ENCODE results near the gene DEF6. TPM values are rescaled to one million over a fixed set of nuclear protein-coding genes. Genes with fewer than 3 reads are reported as not detected.

The DEF6 gene
- total RNA-seq, 2 donors from 2014 or later: 6.3 to 6.8 TPM

GRCh38 chr6:35275744-35276260 is 21.8 kb upstream of the DEF6 start:
- Histone ChIP-seq H3K27ac (ENCODE audit: low read depth, low read length) (no peak overlapping the region), H3K4me1 (ENCODE audit: control insufficient read depth, insufficient read depth, low read length) (no peaks in the 10 kb centered on the region), H3K27me3 (ENCODE audit: control insufficient read depth, insufficient read depth, low read length, poor library complexity, severe bottlenecking) (no peaks in the 10 kb centered on the region), H3K4me3 (ENCODE audit: low read length) (no peak overlapping the region), H3K36me3 (ENCODE audit: control insufficient read depth, insufficient read depth, low read length) (no peaks in the 10 kb centered on the region), H3K9me3 (ENCODE audit: control insufficient read depth, low read length) (no peaks in the 10 kb centered on the region), H3K9ac (ENCODE audit: extremely low read depth, low read length, poor library complexity, severe bottlenecking) (no peak overlapping the region)
- Mint-ChIP-seq H3K4me3 (no peak overlapping the region), H3K9me3 (no peaks in the 10 kb centered on the region), H3K27ac (no peak overlapping the region), H3K4me1 (no peaks in the 10 kb centered on the region), H3K36me3 (ENCODE audit: low read depth) (peaks cover 5% of the 10 kb centered on the region), H3K27me3 (ENCODE audit: insufficient read depth) (no peaks in the 10 kb centered on the region)
- TF ChIP-seq CTCF (conservative IDR thresholded peaks at IDR 0.05): no peak
- WGBS, 2 experiments (ENCODE audit: insufficient coverage in 1 of 2, insufficient read length in 1 of 2): 97 to 100% methylated on average over 3 to 4 of the region's 4 CpGs
- no peak for DNase-seq

- Histone ChIP-seq H3K9me3 (ENCODE audit: control insufficient read depth, low read length) (no peaks in the 10 kb centered on the region), H3K36me3 (ENCODE audit: control insufficient read depth, insufficient read depth, low read length) (peaks cover 19% of the 10 kb centered on the region), H3K4me1 (ENCODE audit: control insufficient read depth, insufficient read depth, low read length) (no peaks in the 10 kb centered on the region), H3K4me3 (ENCODE audit: low read length) (no peak overlapping the region), H3K27me3 (ENCODE audit: control insufficient read depth, insufficient read depth, low read length, poor library complexity, severe bottlenecking) (no peaks in the 10 kb centered on the region), H3K9ac (ENCODE audit: extremely low read depth, low read length, poor library complexity, severe bottlenecking) (no peak overlapping the region), H3K27ac (ENCODE audit: low read depth, low read length) (no peak overlapping the region)
- Mint-ChIP-seq H3K9me3 (no peaks in the 10 kb centered on the region), H3K4me3 (no peak overlapping the region), H3K27ac (no peak overlapping the region), H3K36me3 (ENCODE audit: low read depth) (peaks cover 26% of the 10 kb centered on the region), H3K4me1 (no peaks in the 10 kb centered on the region), H3K27me3 (ENCODE audit: insufficient read depth) (no peaks in the 10 kb centered on the region)
- no peak for DNase-seq
- no peak for TF ChIP-seq CTCF (conservative IDR thresholded peaks at IDR 0.05)
- 97 to 100% methylated on average over 3 of the region's 3 CpGs for WGBS, 2 experiments (ENCODE audit: insufficient coverage in 1 of 2, insufficient read length in 1 of 2)
These were observed 18.9 kb upstream of the DEF6 start for GRCh38 chr6:35278708-35279107.

- 92 to 100% methylated on average over 3 to 4 of the region's 4 CpGs for WGBS, 2 experiments (ENCODE audit: insufficient coverage in 1 of 2, insufficient read length in 1 of 2)
- Mint-ChIP-seq H3K27me3 (ENCODE audit: insufficient read depth) (no peaks in the 10 kb centered on the region), H3K4me1 (no peaks in the 10 kb centered on the region), H3K36me3 (ENCODE audit: low read depth) (peaks cover 36% of the 10 kb centered on the region), H3K27ac (no peak overlapping the region), H3K4me3 (no peak overlapping the region), H3K9me3 (no peaks in the 10 kb centered on the region)
- Histone ChIP-seq H3K36me3 (ENCODE audit: control insufficient read depth, insufficient read depth, low read length) (peaks cover 28% of the 10 kb centered on the region), H3K27me3 (ENCODE audit: control insufficient read depth, insufficient read depth, low read length, poor library complexity, severe bottlenecking) (no peaks in the 10 kb centered on the region), H3K9me3 (ENCODE audit: control insufficient read depth, low read length) (no peaks in the 10 kb centered on the region), H3K4me1 (ENCODE audit: control insufficient read depth, insufficient read depth, low read length) (no peaks in the 10 kb centered on the region), H3K27ac (ENCODE audit: low read depth, low read length) (no peak overlapping the region), H3K9ac (ENCODE audit: extremely low read depth, low read length, poor library complexity, severe bottlenecking) (no peak overlapping the region), H3K4me3 (ENCODE audit: low read length) (no peak overlapping the region)
- no peak for TF ChIP-seq CTCF (conservative IDR thresholded peaks at IDR 0.05)
- DNase-seq: no peak
These were observed 16.7 kb upstream of the DEF6 start for GRCh38 chr6:35280903-35281302.
